Activated naive CD4-positive, alpha-beta T cell treated with anti-CD3 and anti-CD28 coated beads, Interleukin-2, amount 10 ng/mL, durations not matched to agents 5 hours and 36 hours (primary cell): ENCODE measurements around the gene GRIN3B. TPM values are rescaled to one million over a fixed set of nuclear protein-coding genes. Genes with fewer than 3 reads are reported as not detected.

Experiments
- total RNA-seq, 2 experiments: library from RNA; stranded (reverse); gene quantifications; one replicate each; pipeline ENCODE4 v1.2.3, GENCODE V29; 2021

GRIN3B gene, protein sequence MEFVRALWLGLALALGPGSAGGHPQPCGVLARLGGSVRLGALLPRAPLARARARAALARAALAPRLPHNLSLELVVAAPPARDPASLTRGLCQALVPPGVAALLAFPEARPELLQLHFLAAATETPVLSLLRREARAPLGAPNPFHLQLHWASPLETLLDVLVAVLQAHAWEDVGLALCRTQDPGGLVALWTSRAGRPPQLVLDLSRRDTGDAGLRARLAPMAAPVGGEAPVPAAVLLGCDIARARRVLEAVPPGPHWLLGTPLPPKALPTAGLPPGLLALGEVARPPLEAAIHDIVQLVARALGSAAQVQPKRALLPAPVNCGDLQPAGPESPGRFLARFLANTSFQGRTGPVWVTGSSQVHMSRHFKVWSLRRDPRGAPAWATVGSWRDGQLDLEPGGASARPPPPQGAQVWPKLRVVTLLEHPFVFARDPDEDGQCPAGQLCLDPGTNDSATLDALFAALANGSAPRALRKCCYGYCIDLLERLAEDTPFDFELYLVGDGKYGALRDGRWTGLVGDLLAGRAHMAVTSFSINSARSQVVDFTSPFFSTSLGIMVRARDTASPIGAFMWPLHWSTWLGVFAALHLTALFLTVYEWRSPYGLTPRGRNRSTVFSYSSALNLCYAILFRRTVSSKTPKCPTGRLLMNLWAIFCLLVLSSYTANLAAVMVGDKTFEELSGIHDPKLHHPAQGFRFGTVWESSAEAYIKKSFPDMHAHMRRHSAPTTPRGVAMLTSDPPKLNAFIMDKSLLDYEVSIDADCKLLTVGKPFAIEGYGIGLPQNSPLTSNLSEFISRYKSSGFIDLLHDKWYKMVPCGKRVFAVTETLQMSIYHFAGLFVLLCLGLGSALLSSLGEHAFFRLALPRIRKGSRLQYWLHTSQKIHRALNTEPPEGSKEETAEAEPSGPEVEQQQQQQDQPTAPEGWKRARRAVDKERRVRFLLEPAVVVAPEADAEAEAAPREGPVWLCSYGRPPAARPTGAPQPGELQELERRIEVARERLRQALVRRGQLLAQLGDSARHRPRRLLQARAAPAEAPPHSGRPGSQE
- total RNA-seq: under 1 TPM in 1 of 2 experiments, not detected in 1; 0.14 TPM

DNA sequence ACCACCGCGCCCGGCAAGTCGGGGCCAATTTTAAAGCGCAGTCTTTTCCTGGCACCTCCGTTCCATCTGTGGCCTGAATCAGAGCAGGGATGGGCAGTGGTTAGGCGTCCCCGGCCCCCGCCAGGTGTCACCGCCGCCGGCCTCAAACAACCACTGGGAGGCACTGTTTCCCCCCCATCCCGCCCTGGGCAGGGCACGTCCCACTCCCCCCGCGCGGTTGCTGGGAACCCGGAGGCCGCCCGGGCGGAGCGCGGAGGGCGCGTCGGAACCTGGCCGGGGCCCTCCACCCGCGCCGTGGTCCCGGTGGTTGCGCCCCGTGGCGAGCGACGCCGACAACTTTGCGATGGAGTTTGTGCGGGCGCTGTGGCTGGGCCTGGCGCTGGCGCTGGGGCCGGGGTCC, at the start of gene GRIN3B:
GRIN3B (plus strand) TSS at position 325 of the 400 bp plus-strand sequence; CDS start at position 344, 19 bp downstream.

DNA sequence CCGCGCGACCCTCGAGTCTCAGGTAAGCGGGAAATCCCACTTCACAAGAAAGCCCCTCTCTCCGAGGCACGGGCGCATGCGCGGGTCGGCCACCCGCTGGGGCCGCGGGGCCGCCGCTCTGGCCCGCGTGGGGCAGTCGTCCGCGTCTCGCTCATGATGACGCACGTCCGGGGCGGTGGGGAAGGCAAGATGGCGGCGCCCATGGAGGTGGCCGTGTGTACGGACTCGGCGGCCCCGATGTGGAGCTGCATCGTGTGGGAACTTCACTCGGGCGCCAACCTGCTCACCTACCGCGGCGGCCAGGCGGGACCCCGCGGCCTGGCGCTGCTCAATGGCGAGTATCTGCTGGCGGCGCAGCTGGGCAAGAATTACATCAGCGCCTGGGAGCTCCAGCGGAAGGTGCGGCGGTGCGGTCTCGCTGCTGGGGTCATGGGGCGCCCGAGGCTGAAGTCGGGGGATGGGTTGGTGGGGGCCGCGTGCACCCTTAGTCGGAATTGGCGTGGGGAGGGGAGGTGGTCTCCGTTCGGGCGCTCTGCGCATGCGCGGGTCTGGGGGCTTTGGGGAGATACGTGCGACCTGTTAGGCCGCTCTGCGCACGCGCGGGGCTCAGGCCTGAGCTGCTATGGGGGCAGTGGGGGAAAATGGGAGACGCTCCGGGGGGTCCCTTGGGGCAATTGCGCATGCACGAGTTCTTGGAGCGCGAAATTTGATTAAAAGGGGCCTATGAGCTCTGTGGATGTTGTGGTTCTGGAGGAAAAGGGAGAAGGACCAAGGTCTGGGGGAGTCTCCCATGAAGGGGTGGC, 15.9 kb upstream of the GRIN3B start, which contains the start of gene WDR18:
WDR18 (plus strand) TSS at position 181 of the 803 bp plus-strand sequence; CDS start at position 190, 9 bp downstream.

DNA sequence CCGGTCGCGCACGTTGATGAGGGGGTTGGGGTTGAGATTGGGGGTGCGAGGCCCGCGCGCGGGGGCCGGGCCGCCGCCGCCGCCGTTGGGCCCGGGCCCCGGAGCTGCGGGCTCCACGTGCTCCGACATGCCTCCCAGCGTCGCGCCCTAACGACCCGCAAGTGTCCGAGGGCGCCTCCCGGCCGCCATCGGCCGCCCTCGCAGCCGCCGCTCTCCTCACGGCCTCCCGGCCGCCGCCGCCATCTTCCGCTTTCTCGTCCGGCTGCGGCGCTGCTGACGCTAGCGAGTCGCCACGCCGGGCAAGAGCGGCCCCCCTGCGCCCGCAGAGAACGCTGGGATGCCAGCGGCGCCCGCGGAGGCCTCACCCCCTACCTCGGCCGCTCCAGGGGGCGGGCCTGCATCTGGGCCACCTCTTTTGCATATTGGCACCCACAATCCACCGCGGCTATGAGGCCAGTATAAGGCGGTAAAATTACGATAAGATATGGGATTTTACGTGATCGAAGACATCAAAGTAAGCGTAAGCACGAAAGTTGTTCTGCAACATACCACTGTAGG, 20.7 kb downstream of the GRIN3B start, which contains the start of gene TMEM259:
TMEM259 (minus strand) TSS at position 256 of the 558 bp plus-strand sequence; CDS start at position 129, 127 bp downstream.

DNA sequence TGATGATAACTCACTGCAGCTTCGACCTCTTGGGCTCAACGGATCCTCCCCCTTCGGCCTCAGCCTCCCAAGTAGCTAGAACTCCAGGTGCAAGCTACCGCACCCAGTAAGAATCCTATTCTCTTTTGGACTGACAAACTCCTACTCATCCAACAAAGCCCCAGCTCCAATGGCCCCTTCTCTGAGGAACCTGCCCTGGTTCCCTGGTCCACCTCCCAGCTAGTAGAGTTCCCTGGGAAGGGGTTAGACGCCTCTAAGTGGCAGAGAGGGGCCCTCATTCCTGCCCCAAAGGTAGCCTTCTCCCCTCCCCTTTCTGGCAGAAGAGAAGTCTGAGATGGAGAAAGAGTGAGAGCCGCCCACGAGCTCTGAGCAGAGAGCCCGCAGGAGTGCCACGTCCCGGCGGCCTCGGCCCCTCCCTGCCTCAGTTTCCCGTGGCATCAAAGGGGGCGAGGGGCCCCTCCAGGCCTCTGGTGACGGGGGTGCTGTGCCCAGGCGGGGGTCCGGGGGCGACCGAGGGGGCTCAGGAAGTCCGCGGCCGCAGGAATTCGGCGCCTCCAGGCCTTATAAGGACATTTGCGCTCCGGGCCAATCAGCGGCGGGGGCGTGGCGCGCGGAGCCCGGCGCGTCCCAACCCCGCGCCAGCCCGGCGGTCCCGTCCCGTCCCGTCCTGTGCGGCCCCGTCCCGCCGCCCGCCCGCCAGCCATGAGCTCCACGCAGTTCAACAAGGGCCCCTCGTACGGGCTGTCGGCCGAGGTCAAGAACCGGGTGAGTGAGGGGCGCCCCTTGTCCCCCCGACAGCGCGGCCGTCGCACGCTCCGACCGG, 26.0 kb downstream of the GRIN3B start, which contains the start of gene CNN2:
CNN2 (plus strand) TSS at position 649 of the 823 bp plus-strand sequence; CDS start at position 703, 54 bp downstream.

DNA sequence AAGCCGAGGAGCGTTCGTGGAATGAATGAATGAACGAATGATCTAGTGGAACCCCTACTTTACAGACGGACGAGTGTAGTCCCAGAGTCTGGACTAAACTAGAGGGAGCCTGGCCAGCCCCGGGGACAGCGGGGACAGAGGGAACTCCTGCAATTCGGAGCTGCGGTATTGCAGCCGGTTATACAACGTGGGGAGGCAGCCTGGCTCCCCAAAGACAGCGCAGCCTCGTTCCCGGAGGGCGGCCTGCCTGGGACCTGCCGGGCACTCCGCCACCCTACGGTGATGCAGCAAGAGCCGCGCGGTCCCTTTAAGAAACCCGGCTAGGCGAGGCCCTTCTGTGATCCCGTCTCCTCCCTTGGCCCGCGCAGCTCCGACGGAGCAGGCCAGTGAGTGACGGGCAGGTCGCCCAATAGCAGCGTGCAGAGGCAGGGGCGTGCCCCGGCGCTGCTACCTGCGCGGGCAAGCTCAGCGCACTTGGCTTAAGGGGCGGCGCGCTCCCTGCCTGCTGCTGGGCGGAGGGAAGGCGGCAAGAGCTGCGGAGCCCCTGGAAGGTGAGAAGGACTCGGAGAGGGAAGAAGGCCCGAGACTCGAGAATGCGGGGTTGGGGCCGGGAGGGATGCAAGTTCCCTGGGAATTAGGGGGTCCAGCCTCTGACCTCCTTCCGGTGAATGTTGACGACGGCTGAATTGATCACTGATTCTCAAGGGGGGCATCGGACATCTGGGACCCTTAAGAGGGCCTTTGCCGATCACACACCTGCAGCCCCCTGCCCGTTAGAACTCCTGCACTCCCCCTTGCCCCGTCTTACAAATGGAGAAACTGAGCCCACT, 39.6 kb downstream of the GRIN3B start, which contains the start of gene ABCA7:
ABCA7 (plus strand) TSS at position 462 of the 830 bp plus-strand sequence. CDS start 1,255 bp downstream, outside the sequence.

Other genes with a start within 250 kb of the GRIN3B start
- gene MISP, start 249.3 kb upstream of the GRIN3B start, total RNA-seq: not detected
- 100 to 1,000 TPM; 385 to 395 TPM for gene PTBP1, start 203.0 kb upstream of the GRIN3B start, total RNA-seq
- not detected for gene PLPPR3, start 178.5 kb upstream of the GRIN3B start, total RNA-seq
- gene AZU1, start 172.6 kb upstream of the GRIN3B start, total RNA-seq: not detected
- gene PRTN3, start 159.4 kb upstream of the GRIN3B start, total RNA-seq: not detected
- gene ELANE, start 148.1 kb upstream of the GRIN3B start, total RNA-seq: not detected
- 1 to 10 TPM; 3.4 to 3.6 TPM for gene CFD, start 140.8 kb upstream of the GRIN3B start, total RNA-seq
- gene MED16, start 107.2 kb upstream of the GRIN3B start, total RNA-seq: 10 to 100 TPM; 60.6 to 64.3 TPM
- not detected for gene RNU6-9, start 106.9 kb upstream of the GRIN3B start, total RNA-seq
- 100 to 1,000 TPM; 122 to 128 TPM for gene R3HDM4, start 87.2 kb upstream of the GRIN3B start, total RNA-seq
- 1 to 10 TPM; 2.5 to 3.1 TPM for gene KISS1R, start 83.1 kb upstream of the GRIN3B start, total RNA-seq
- 10 to 100 TPM; 30.3 to 30.7 TPM for gene ARID3A, start 74.4 kb upstream of the GRIN3B start, total RNA-seq
- 10 to 100 TPM; 47.6 to 48.1 TPM for gene WDR18, start 16.1 kb upstream of the GRIN3B start, total RNA-seq
- 100 to 1,000 TPM; 174 to 176 TPM for gene TMEM259, start 20.7 kb downstream of the GRIN3B start, total RNA-seq
- gene RNU6-2, start 21.1 kb downstream of the GRIN3B start, total RNA-seq: not detected
- gene CNN2, start 26.2 kb downstream of the GRIN3B start, total RNA-seq: 100 to 1,000 TPM; 504 to 515 TPM
- gene ABCA7, start 39.7 kb downstream of the GRIN3B start, total RNA-seq: 100 to 1,000 TPM; 100 to 105 TPM
- 100 to 1,000 TPM; 537 to 556 TPM for gene ARHGAP45, start 66.7 kb downstream of the GRIN3B start, total RNA-seq
- 100 to 1,000 TPM; 115 to 121 TPM for gene POLR2E, start 95.0 kb downstream of the GRIN3B start, total RNA-seq
- gene GPX4, start 103.6 kb downstream of the GRIN3B start, total RNA-seq: 100 to 1,000 TPM; 163 to 168 TPM
- 10 to 100 TPM; 95.4 to 95.8 TPM for gene SBNO2, start 173.8 kb downstream of the GRIN3B start, total RNA-seq
- 10 to 100 TPM; 73.7 to 77.1 TPM for gene STK11, start 205.4 kb downstream of the GRIN3B start, total RNA-seq
- gene CBARP, start 237.6 kb downstream of the GRIN3B start, total RNA-seq: under 1 TPM; 0.08 to 0.10 TPM
- 100 to 1,000 TPM; 156 TPM for gene ATP5F1D, start 241.3 kb downstream of the GRIN3B start, total RNA-seq
- 10 to 100 TPM; 60.2 to 62.3 TPM for gene MIDN, start 248.2 kb downstream of the GRIN3B start, total RNA-seq